Dendritic cell treated with granulocyte-macrophage colony-stimulating factor and Interleukin-4, amounts not matched to agents 40 ng/mL and 50 ng/mL, for 4 days (primary cell): Measurements from ENCODE around the gene FAM228B.
A peak's percentile ranks its signal among the peaks of the same experiment; 100 is the strongest.
"Not testable (repeated sequence)": the region's sequence is repeated elsewhere in the genome, so short reads cannot be mapped to it uniquely, and the experiment has no call there.

Source experiments
- H3K27ac Mint-ChIP-seq: one replicate; pipeline ENCODE4 v1.8.0; 2022; ENCODE audit warnings: mild to moderate bottlenecking, mixed read lengths
- H3K27me3 Mint-ChIP-seq: one replicate; pipeline ENCODE4 v1.8.0; 2022; ENCODE audit warnings: mild to moderate bottlenecking, mixed read lengths
- H3K36me3 Mint-ChIP-seq: one replicate; pipeline ENCODE4 v1.8.0; 2022; ENCODE audit warnings: low read depth, mixed read lengths
- H3K4me1 Mint-ChIP-seq: one replicate; pipeline ENCODE4 v1.8.0; 2022; ENCODE audit warnings: low read depth, mixed read lengths
- H3K4me3 Mint-ChIP-seq: one replicate; pipeline ENCODE4 v1.8.0; 2022; ENCODE audit warnings: mild to moderate bottlenecking, moderate library complexity, mixed read lengths
- H3K9me3 Mint-ChIP-seq: one replicate; pipeline ENCODE4 v1.8.0; 2022; ENCODE audit warnings: mixed read lengths
- intact Hi-C: fragments of 100-400 bp; cut with micrococcal nuclease; formaldehyde crosslinking; loops from one replicate; pipeline ENCODE4 v1.15.0; 2022

Gene FAM228B

DNA sequence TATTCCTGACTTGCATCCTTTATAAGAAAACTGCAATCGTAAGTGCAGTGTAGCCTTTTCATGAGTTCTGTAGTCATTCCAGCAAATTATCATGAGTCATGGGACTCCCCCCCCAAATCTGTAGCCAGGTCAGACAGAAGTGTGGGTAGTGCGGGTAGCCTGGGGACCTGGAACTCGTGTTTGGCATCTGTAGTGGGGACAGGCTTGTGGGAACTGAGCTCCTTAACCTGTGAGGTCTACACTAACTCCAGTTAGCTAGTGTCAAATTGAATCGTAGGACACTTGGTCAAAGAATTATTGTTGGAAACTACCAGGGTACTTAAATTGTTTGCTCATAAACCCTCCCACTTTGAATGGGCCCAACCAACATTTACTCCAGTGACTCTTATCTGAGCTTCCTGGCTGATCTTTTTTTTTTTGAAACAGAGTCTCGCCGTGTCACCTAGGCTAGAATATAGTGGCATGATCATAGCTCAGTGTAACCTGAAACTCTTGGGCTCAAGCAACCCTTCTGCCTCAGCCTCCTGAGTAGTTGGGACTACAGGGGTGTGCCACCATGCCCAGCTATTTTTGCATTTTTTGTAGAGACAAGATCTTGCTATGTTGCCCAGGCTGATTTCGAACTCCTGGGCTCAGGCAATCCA is 12.5 kb upstream of the FAM228B start:
- Mint-ChIP-seq H3K36me3 (peaks cover 17% of the 10 kb centered on the region), H3K4me3 (no peak overlapping the region)

DNA sequence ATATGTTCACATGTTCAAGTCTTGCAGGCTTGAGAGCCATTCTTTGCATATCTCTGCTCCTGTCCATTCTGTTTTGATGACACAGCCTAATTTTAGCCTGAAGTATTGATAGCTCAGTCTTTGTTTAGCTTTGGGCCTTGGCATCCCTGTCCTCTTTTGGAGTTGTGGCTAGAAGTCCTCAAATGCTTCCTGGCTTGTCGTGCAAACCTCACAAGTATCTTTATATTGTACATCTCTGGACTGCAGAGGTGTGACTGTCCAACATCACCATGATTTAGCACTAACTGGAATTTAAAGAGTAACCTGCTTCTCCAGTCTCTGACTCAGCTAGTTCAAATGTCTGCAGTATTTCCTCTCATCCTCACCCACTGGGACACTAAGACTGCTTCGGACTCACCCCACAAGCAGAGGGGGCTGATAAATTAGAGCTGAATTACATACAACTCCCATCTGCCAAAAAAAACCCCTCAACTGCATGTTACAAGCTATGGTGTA is 11.8 kb upstream of the FAM228B start:
- H3K36me3 Mint-ChIP-seq = peaks cover 17% of the 10 kb centered on the region
- H3K9me3 Mint-ChIP-seq = peaks cover 28% of the 10 kb centered on the region
- no peaks in the 10 kb centered on the region for H3K27me3 Mint-ChIP-seq
- H3K27ac Mint-ChIP-seq = no peak overlapping the region
- no peak overlapping the region for H3K4me3 Mint-ChIP-seq
- intact Hi-C loops = no loop called here
- no peaks in the 10 kb centered on the region for H3K4me1 Mint-ChIP-seq

More for the DNA sequence above, 12.5 kb upstream of the FAM228B start:
- intact Hi-C loops = no loop called here
- Mint-ChIP-seq H3K9me3 (peaks cover 31% of the 10 kb centered on the region), H3K27me3 (no peaks in the 10 kb centered on the region), H3K4me1 (no peaks in the 10 kb centered on the region), H3K27ac (no peak overlapping the region)

GRCh38 chr2:24115057-24115456 is 8.2 kb upstream of the FAM228B start:
- H3K4me3 Mint-ChIP-seq = no peak overlapping the region
- no peaks in the 10 kb centered on the region for H3K9me3 Mint-ChIP-seq
- H3K36me3 Mint-ChIP-seq = peaks cover 25% of the 10 kb centered on the region
- H3K27ac Mint-ChIP-seq = no peak overlapping the region
- no peaks in the 10 kb centered on the region for H3K27me3 Mint-ChIP-seq
- intact Hi-C loops = no loop called here
- no peaks in the 10 kb centered on the region for H3K4me1 Mint-ChIP-seq

- Mint-ChIP-seq H3K4me1 (no peaks in the 10 kb centered on the region), H3K36me3 (peaks cover 21% of the 10 kb centered on the region), H3K27me3 (no peaks in the 10 kb centered on the region), H3K9me3 (no peaks in the 10 kb centered on the region), H3K27ac (no peak overlapping the region), H3K4me3 (no peak overlapping the region)
- intact Hi-C loops = no loop called here
Measured at GRCh38 chr2:24117902-24118301, 5.4 kb upstream of the FAM228B start.

GRCh38 chr2:24121066-24121465 is 2.2 kb upstream of the FAM228B start:
- intact Hi-C loops = loop anchor here (5.0 kb wide), 1 partner anchor 41 kb away; no protein-coding TSS in a partner anchor
- no peaks in the 10 kb centered on the region for H3K9me3 Mint-ChIP-seq
- H3K27ac Mint-ChIP-seq = no peak overlapping the region
- peaks cover 7% of the 10 kb centered on the region for H3K4me1 Mint-ChIP-seq
- no peak overlapping the region for H3K4me3 Mint-ChIP-seq
- H3K27me3 Mint-ChIP-seq = no peaks in the 10 kb centered on the region
- peaks cover 12% of the 10 kb centered on the region for H3K36me3 Mint-ChIP-seq

GRCh38 chr2:24121469-24121868 is 1.8 kb upstream of the FAM228B start:
- no peak overlapping the region for H3K4me3 Mint-ChIP-seq
- peaks cover 7% of the 10 kb centered on the region for H3K4me1 Mint-ChIP-seq

GRCh38 chr2:24122366-24123194 is 689 bp upstream of the FAM228B start:
- peak overlapping the region; percentile 89 for H3K27ac Mint-ChIP-seq
- peaks cover 7% of the 10 kb centered on the region for H3K4me1 Mint-ChIP-seq
- peak overlapping the region; percentile 82 for H3K4me3 Mint-ChIP-seq
- no peaks in the 10 kb centered on the region for H3K9me3 Mint-ChIP-seq
- H3K36me3 Mint-ChIP-seq = peaks cover 5% of the 10 kb centered on the region
- intact Hi-C loops = loop anchor here (1.0 to 5.0 kb wide), 2 partner anchors 38 to 40 kb away; partner anchors contain the start of gene TP53I3
- no peaks in the 10 kb centered on the region for H3K27me3 Mint-ChIP-seq

More at GRCh38 chr2:24121469-24121868, 1.8 kb upstream of the FAM228B start:
- Mint-ChIP-seq H3K27ac (no peak overlapping the region), H3K9me3 (no peaks in the 10 kb centered on the region), H3K36me3 (peaks cover 12% of the 10 kb centered on the region), H3K27me3 (no peaks in the 10 kb centered on the region)
- intact Hi-C loops = loop anchor here (5.0 kb wide), 1 partner anchor 41 kb away; no protein-coding TSS in a partner anchor

DNA sequence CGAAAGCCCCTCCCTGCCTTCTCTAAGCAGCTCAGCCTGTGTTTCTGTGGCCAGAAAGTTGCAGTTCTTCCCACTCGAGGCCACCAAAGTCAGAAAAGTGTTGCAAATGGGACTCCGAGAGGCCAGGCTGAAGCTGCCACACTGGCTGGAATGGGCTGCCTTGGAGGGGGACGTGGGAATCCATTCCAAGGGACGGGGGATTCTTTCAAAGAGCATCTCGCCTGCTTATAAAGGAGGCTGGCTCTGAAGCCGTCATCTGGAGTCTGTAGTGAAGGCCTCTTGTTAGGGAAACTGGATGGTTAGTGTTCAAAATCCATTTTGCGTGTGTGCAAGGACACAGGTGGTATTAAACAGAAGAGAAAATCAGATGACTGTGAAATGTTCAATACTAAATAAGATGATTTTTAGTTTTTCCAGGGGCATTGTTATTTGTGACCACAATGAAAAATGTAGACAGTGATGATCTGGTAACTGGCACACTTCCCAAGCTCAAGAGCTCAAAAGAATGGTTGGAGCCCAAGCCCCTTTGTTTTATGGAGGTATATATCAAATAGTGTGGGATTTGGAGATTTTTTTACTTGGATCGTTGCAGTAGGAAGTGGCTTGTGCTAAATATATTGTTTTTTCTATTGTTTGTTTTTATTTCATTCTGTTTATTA is 782 bp downstream of the FAM228B start:
- Mint-ChIP-seq H3K36me3 (peaks cover 12% of the 10 kb centered on the region), H3K27ac (peak overlapping the region; percentile 89), H3K4me3 (peak overlapping the region; percentile 82), H3K27me3 (no peaks in the 10 kb centered on the region), H3K9me3 (no peaks in the 10 kb centered on the region), H3K4me1 (peaks cover 7% of the 10 kb centered on the region)
- intact Hi-C loops = loop anchor here (1.0 to 5.0 kb wide), 2 partner anchors 38 to 40 kb away; partner anchors contain the start of gene TP53I3

DNA sequence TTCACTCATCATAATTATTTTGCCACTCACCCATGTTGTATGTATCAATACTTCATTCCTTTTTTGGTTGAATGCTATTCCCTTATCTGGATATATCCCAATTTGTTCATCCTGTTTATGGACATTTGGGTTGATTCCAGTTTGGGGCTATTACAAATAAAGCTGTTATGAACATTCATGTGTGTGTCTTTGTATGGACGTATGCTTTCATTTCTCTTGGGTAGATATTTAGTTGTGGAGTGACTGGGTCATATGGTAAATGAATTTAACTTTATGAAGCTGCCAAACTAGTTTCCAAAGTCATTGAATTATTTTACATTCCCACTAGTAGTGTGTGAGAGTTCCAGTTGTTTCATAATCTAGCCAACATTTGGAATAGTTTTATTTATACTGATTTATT is 2.7 kb downstream of the FAM228B start:
- Mint-ChIP-seq H3K36me3 (peaks cover 12% of the 10 kb centered on the region), H3K4me1 (peaks cover 7% of the 10 kb centered on the region), H3K27ac (no peak overlapping the region), H3K27me3 (no peaks in the 10 kb centered on the region), H3K4me3 (no peak overlapping the region), H3K9me3 (no peaks in the 10 kb centered on the region)
- intact Hi-C loops = no loop called here

DNA sequence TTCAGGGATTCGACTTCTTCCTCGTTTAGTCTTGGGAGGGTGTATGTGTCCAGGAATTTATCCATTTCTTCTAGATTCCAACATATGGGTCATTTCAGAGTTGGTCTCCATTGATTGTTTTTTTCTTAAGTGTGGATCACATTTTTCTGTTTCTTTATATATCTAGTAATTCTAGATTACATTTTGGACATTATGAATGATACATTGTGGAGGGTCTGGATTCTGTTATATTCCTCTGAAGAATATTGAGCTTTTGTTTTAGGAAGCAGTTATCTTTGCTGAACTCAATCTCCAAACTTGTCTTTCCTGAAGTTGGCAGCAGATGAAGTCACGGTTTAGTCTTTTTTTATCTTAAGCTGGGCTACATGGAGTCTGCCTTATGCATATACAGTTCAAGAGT is 9.3 kb downstream of the FAM228B start:
- Mint-ChIP-seq H3K36me3 (peaks cover 20% of the 10 kb centered on the region), H3K4me1 (no peaks in the 10 kb centered on the region), H3K4me3 (no peak overlapping the region), H3K27ac (no peak overlapping the region), H3K27me3 (no peaks in the 10 kb centered on the region), H3K9me3 (peaks cover 16% of the 10 kb centered on the region)
- intact Hi-C loops = no loop called here

GRCh38 chr2:24140305-24140704 is 17.0 kb downstream of the FAM228B start:
- H3K27me3 Mint-ChIP-seq, H3K4me1 Mint-ChIP-seq, H3K27ac Mint-ChIP-seq, H3K9me3 Mint-ChIP-seq, H3K4me3 Mint-ChIP-seq, intact Hi-C loops: not testable (repeated sequence)
- H3K36me3 Mint-ChIP-seq = peaks cover 20% of the 10 kb centered on the region

DNA sequence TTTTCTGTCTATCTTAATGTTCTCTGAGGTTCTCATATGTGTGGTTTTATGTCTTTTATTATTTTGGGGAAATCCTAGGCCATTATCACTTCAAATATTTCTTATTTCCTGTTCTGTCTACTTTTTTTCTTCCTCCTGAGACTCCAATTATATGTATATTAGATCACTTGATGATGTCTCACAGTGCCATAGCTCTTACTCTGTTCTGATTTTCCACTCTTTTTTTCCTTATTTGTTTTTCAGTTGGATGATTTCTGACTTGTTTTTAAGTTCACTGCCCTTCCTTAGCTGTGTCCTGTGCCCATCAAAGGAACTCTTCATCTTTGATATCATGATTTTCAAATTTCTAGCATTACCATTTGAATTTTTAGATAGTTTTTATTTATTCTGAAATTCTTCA is 24.1 kb downstream of the FAM228B start:
- H3K27me3 Mint-ChIP-seq = no peaks in the 10 kb centered on the region
- no peaks in the 10 kb centered on the region for H3K4me1 Mint-ChIP-seq
- H3K27ac Mint-ChIP-seq = no peak overlapping the region
- peaks cover 66% of the 10 kb centered on the region for H3K36me3 Mint-ChIP-seq
- H3K9me3 Mint-ChIP-seq = peaks cover 18% of the 10 kb centered on the region
- intact Hi-C loops = no loop called here
- no peak overlapping the region for H3K4me3 Mint-ChIP-seq

GRCh38 chr2:24152413-24153197 is 29.3 kb downstream of the FAM228B start:
- H3K36me3 Mint-ChIP-seq = peaks cover 49% of the 10 kb centered on the region
- H3K4me3 Mint-ChIP-seq = no peak overlapping the region
- H3K9me3 Mint-ChIP-seq = peaks cover 9% of the 10 kb centered on the region
- no peaks in the 10 kb centered on the region for H3K4me1 Mint-ChIP-seq
- intact Hi-C loops = no loop called here
- no peak overlapping the region for H3K27ac Mint-ChIP-seq
- no peaks in the 10 kb centered on the region for H3K27me3 Mint-ChIP-seq
